Measurements from ENCODE around the gene CEP170.

The CEP170 gene

DNA sequence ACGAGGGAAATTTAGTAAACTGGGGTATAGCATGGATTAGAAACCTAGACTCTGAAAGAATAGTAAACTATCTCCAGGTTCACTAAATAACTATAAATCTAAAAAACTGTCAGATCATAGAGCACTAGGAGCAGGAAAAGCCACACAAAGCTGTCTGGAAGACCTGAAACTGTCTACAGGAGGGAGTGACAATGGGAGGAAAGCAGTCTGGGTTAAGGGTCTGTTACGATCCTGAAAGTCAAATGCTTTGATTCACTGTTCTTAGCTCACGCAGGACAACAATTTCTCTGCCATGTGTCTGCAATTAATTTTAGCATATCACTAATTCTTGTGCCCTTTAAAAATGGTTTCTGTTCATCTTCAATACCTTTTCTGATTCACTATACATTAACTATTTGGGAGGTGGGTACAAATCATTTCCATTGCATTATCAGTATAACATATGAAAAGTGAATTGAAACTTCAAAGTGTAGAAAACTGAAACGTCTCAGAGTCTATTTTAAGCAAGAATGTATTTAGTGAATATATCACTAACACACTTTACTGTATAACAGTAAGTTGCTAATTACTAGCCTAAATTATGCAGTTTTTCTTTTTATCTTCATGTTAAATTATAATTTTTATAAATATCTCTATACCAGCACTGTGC lies 18.4 kb downstream of the CEP170 start:
- Histone ChIP-seq H3K9me3 (ENCODE audit: control insufficient read depth, insufficient read depth, low read depth, low read length) (no peaks in the 10 kb centered on the region), H3K27ac (ENCODE audit: extremely low read depth, low read depth, low read length) (no peak overlapping the region), H3K4me3 (ENCODE audit: low read depth, low read length) (no peak overlapping the region), H3K4me1 (ENCODE audit: control insufficient read depth, insufficient read depth, low read length) (peaks cover 23% of the 10 kb centered on the region), H3K36me3 (ENCODE audit: control insufficient read depth in 2 of 2, insufficient read depth in 1 of 2, low read length in 2 of 2) (no peaks in the 10 kb centered on the region)
- ChIA-PET POLR2A (no interaction called here), CTCF (interaction anchor here (0.6 kb wide), 1 partner anchor 222 kb away, joined by 5 read pairs; no protein-coding TSS in a partner anchor)
- TF ChIP-seq WT1 (tag by site-specific recombination; IDR thresholded peaks at IDR 0.05): peak; percentile 77
- TF ChIP-seq ZNF654 (tag by site-specific recombination; IDR thresholded peaks at IDR 0.05; ENCODE audit: low read depth): no peak
- TF ChIP-seq, protein P1, sequence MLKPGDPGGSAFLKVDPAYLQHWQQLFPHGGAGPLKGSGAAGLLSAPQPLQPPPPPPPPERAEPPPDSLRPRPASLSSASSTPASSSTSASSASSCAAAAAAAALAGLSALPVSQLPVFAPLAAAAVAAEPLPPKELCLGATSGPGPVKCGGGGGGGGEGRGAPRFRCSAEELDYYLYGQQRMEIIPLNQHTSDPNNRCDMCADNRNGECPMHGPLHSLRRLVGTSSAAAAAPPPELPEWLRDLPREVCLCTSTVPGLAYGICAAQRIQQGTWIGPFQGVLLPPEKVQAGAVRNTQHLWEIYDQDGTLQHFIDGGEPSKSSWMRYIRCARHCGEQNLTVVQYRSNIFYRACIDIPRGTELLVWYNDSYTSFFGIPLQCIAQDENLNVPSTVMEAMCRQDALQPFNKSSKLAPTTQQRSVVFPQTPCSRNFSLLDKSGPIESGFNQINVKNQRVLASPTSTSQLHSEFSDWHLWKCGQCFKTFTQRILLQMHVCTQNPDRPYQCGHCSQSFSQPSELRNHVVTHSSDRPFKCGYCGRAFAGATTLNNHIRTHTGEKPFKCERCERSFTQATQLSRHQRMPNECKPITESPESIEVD (tag by site-specific recombination; IDR thresholded peaks at IDR 0.05): 0 out of 2 replicates have a peak, but pooled peaks have one; percentile 2

DNA sequence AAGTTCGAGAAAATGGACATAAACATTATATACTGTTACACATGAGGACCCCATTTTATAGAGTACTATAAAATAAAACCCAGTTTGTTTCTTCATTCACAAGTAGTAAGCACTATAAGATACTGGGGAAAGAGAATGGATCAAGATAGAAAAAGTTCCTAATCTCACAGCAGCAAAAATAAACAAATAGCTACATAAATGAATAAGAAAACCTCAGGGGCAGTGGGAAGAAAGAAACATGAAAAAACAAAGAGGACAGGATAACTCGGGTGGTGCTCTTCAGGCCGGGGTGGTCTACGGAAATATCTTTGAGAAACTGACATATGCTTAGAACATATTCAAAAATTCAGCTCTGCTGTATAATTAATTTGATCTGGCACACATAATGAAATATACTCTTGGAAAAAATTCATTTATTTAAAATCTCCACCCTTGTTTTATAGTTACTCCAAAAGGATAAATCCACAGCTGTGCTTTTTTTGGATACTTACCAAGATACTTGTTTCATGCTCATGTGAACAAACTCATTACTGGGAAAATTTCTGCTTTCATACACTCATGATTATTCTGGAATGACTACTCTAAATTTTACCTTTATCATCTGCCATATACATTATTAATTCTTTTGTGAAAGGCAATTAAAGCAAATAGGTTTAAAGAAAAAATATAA lies 20.0 kb downstream of the CEP170 start:
- CTCF ChIA-PET: interaction anchor here (0.5 to 0.6 kb wide), 2 partner anchors 109 to 849 kb away, joined by 4 read pairs; no protein-coding TSS in a partner anchor
- Histone ChIP-seq H3K36me3 (ENCODE audit: control insufficient read depth in 2 of 2, insufficient read depth in 1 of 2, low read length in 2 of 2) (no peaks in the 10 kb centered on the region), H3K4me1 (ENCODE audit: control insufficient read depth, insufficient read depth, low read length) (peaks cover 23% of the 10 kb centered on the region), H3K9me3 (ENCODE audit: control insufficient read depth, insufficient read depth, low read depth, low read length) (no peaks in the 10 kb centered on the region), H3K27ac (ENCODE audit: extremely low read depth, low read depth, low read length) (no peak overlapping the region), H3K4me3 (ENCODE audit: low read depth, low read length) (no peak overlapping the region)
- POLR2A ChIA-PET: interaction anchor here (1.2 to 2.0 kb wide), 2 partner anchors 18 to 20 kb away, joined by 4 to 7 read pairs; partner anchors contain the start of genes CEP170 and SDCCAG8
- no peak for TF ChIP-seq ZNF155 (tag by site-specific recombination; IDR thresholded peaks at IDR 0.05)
- TF ChIP-seq, protein P2, sequence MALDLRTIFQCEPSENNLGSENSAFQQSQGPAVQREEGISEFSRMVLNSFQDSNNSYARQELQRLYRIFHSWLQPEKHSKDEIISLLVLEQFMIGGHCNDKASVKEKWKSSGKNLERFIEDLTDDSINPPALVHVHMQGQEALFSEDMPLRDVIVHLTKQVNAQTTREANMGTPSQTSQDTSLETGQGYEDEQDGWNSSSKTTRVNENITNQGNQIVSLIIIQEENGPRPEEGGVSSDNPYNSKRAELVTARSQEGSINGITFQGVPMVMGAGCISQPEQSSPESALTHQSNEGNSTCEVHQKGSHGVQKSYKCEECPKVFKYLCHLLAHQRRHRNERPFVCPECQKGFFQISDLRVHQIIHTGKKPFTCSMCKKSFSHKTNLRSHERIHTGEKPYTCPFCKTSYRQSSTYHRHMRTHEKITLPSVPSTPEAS (tag by site-specific recombination; IDR thresholded peaks at IDR 0.05): no peak
- TF ChIP-seq ZNF791 (tag by site-specific recombination; IDR thresholded peaks at IDR 0.05): no peak
- no peak for TF ChIP-seq ZNF169 (tag by site-specific recombination; IDR thresholded peaks at IDR 0.05)
- TF ChIP-seq ZNF558 (tag by site-specific recombination; IDR thresholded peaks at IDR 0.05): no peak
- no peak for TF ChIP-seq ZNF341 (tag by site-specific recombination; IDR thresholded peaks at IDR 0.05; ENCODE audit: low read depth)
- TF ChIP-seq, protein P3, sequence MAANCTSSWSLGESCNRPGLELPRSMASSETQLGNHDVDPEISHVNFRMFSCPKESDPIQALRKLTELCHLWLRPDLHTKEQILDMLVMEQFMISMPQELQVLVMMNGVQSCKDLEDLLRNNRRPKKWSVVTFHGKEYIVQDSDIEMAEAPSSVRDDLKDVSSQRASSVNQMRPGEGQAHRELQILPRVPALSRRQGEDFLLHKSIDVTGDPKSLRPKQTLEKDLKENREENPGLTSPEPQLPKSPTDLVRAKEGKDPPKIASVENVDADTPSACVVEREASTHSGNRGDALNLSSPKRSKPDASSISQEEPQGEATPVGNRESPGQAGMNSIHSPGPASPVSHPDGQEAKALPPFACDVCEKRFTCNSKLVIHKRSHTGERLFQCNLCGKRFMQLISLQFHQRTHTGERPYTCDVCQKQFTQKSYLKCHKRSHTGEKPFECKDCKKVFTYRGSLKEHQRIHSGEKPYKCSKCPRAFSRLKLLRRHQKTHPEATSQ (tag by site-specific recombination; IDR thresholded peaks at IDR 0.05): no peak
- no peak for TF ChIP-seq HOXD13 (CRISPR knock-in tag; IDR thresholded peaks at IDR 0.05; ENCODE audit: borderline replicate concordance)
- TF ChIP-seq TRIM28 (IDR thresholded peaks at IDR 0.05; ENCODE audit: borderline replicate concordance, low read length): no peak
- no peak for TF ChIP-seq ZNF133 (tag by site-specific recombination; IDR thresholded peaks at IDR 0.05)
- TF ChIP-seq ZNF776 (tag by site-specific recombination; IDR thresholded peaks at IDR 0.05; ENCODE audit: borderline replicate concordance): no peak
- TF ChIP-seq ZNF654 (tag by site-specific recombination; IDR thresholded peaks at IDR 0.05; ENCODE audit: low read depth): no peak
- TF ChIP-seq ZFP69B (tag by site-specific recombination; IDR thresholded peaks at IDR 0.05): no peak
- TF ChIP-seq ZNF76 (tag by site-specific recombination; IDR thresholded peaks at IDR 0.05; ENCODE audit: borderline replicate concordance, low read depth): no peak
- TF ChIP-seq, protein P4, sequence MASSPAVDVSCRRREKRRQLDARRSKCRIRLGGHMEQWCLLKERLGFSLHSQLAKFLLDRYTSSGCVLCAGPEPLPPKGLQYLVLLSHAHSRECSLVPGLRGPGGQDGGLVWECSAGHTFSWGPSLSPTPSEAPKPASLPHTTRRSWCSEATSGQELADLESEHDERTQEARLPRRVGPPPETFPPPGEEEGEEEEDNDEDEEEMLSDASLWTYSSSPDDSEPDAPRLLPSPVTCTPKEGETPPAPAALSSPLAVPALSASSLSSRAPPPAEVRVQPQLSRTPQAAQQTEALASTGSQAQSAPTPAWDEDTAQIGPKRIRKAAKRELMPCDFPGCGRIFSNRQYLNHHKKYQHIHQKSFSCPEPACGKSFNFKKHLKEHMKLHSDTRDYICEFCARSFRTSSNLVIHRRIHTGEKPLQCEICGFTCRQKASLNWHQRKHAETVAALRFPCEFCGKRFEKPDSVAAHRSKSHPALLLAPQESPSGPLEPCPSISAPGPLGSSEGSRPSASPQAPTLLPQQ (tag by site-specific recombination; IDR thresholded peaks at IDR 0.05): no peak
- TF ChIP-seq SCRT2 (tag by site-specific recombination; IDR thresholded peaks at IDR 0.05): no peak
- TF ChIP-seq ZXDB (tag by site-specific recombination; IDR thresholded peaks at IDR 0.05): peak; percentile 19; the same call in 1 of the 2 replicates
- TF ChIP-seq ZNF621 (tag by site-specific recombination; IDR thresholded peaks at IDR 0.05): no peak
- TF ChIP-seq ZNF132 (tag by site-specific recombination; IDR thresholded peaks at IDR 0.05; ENCODE audit: borderline replicate concordance): no peak
- TF ChIP-seq ZNF426 (tag by site-specific recombination; IDR thresholded peaks at IDR 0.05): no peak
- no peak for TF ChIP-seq ZNF785 (tag by site-specific recombination; IDR thresholded peaks at IDR 0.05)
- TF ChIP-seq ZNF658 (tag by site-specific recombination; IDR thresholded peaks at IDR 0.05): no peak
- no peak for TF ChIP-seq ZNF121 (tag by site-specific recombination; IDR thresholded peaks at IDR 0.05)
- TF ChIP-seq SP7 (tag by site-specific recombination; IDR thresholded peaks at IDR 0.05): no peak
- TF ChIP-seq ZNF473 (tag by site-specific recombination; IDR thresholded peaks at IDR 0.05): no peak
